HepG2 (cell line): ENCODE data around the gene SNAP47. TPM values are rescaled to one million over a fixed set of nuclear protein-coding genes. Genes with fewer than 3 reads are reported as not detected.
"Not testable (repeated sequence)": the region's sequence is repeated elsewhere in the genome, so short reads cannot be mapped to it uniquely, and the experiment has no call there.

Experiments used
- ATAC-seq: fragments of 200-7000 bp; cut with Tn5 transposase; 3 replicates; pipeline ENCODE4 v1.9.1; 2020; ENCODE audit warnings: mild to moderate bottlenecking, moderate library complexity
- BruUV-seq: library from RNA; stranded (reverse); fragments of 400-500 nt; replicated peaks from 2 replicates; lab custom pipeline; 2021; lab: Mats Ljungman, UMichigan
- CTCF ChIA-PET: fragments of 300-600 bp; formaldehyde crosslinking; extraction: SDS; loops from one replicate; lab custom pipeline; 2021; ENCODE audit warnings: low total read pairs, inconsistent platforms, low intra/inter-chr PET ratio; lab: Yijun Ruan, JAX
- POLR2A ChIA-PET: fragments of 350-600 bp; sonication (Branson Sonifier 250); formaldehyde crosslinking; loops from one replicate; lab custom pipeline; 2020; ENCODE audit warnings: antibody characterized with exemption, inconsistent platforms; lab: Yijun Ruan, JAX
- DNase-seq: peaks from one replicate; pipeline ENCODE4 v3.0.0-alpha.2; 2015; ENCODE audit warnings: low spot score
- FAIRE-seq: peaks from 3 replicates; lab custom pipeline; 2011; peaks lifted over from hg19 to GRCh38; lab: Jason Lieb, UNC
- H2AFZ ChIP-seq: one replicate; pipeline ENCODE4 v1.6.1; 2011; ENCODE audit warnings: low read length, inconsistent platforms
- H3K27ac ChIP-seq: fragments of 300-600 bp; 3 replicates; pipeline ENCODE4 v1.8.0; 2011; ENCODE audit warnings: mixed run types, mild to moderate bottlenecking, mixed read lengths, low read length, inconsistent platforms; ENCODE audit not compliant: insufficient read depth; ENCODE audit errors: extremely low read length
- H3K27me3 ChIP-seq, 2 experiments: fragments of 200-600 bp in 1 of 2; 2 replicates in 1 of 2; 3 replicates in 1 of 2; pipeline versions ENCODE4 v1.6.0 to v1.8.0; 2011; ENCODE audit warnings: low read length in 2 of 2, mild to moderate bottlenecking in 2 of 2, moderate library complexity in 2 of 2, inconsistent platforms in 1 of 2; ENCODE audit not compliant: insufficient read depth in 2 of 2, control insufficient read depth in 1 of 2
- H3K36me3 ChIP-seq, 2 experiments: fragments of 200-600 bp in 1 of 2; replicated peaks in 1 of 2; 2 replicates in 1 of 2; 3 replicates in 1 of 2; pipeline versions ENCODE4 v1.5.1 to v1.8.0; 2011; ENCODE audit warnings: low read length in 2 of 2, inconsistent platforms in 1 of 2; ENCODE audit not compliant: insufficient read depth in 2 of 2, control insufficient read depth in 1 of 2
- H3K4me1 ChIP-seq: 2 replicates; pipeline ENCODE4 v1.5.1; 2012; ENCODE audit warnings: low read length, inconsistent platforms; ENCODE audit not compliant: insufficient read depth
- H3K4me2 ChIP-seq: 2 replicates; pipeline ENCODE4 v1.6.0; 2011; ENCODE audit warnings: low read depth, low read length, inconsistent platforms
- H3K4me3 ChIP-seq, 3 experiments: fragments of 200-600 bp in 1 of 3; sonication (generic), shearing (Covaris generic) in 1 of 3; replicated peaks in 1 of 3; 2 replicates each; pipeline ENCODE4 v1.5.1; 2011 to 2016; ENCODE audit warnings: low read length in 3 of 3, inconsistent platforms in 2 of 3, low read depth in 2 of 3, mild to moderate bottlenecking in 2 of 3, control low read depth in 1 of 3, mixed read lengths in 1 of 3; ENCODE audit not compliant: insufficient read depth in 1 of 3
- H3K79me2 ChIP-seq: one replicate; pipeline ENCODE4 v1.6.1; 2011; ENCODE audit warnings: low read length, inconsistent platforms; ENCODE audit not compliant: insufficient read depth
- H3K9ac ChIP-seq: 2 replicates; pipeline ENCODE4 v1.6.0; 2011; ENCODE audit warnings: mild to moderate bottlenecking, low read depth, low read length, inconsistent platforms; ENCODE audit not compliant: insufficient read depth
- H3K9me3 ChIP-seq: 2 replicates; pipeline ENCODE4 v1.5.1; 2012; ENCODE audit warnings: mild to moderate bottlenecking, low read length
- H4K20me1 ChIP-seq: 2 replicates; pipeline ENCODE4 v1.6.0; 2011; ENCODE audit warnings: inconsistent platforms, mild to moderate bottlenecking, low read length, moderate library complexity; ENCODE audit not compliant: insufficient read depth
- GRHL1 ChIP-seq: sonication (generic); formaldehyde crosslinking; conservative IDR thresholded peaks from 2 replicates; pipeline ENCODE4 v1.8.0; 2022; ENCODE audit warnings: missing genetic modification reagents
- HOXA9 ChIP-seq: sonication (generic); formaldehyde crosslinking; IDR thresholded peaks from 2 replicates; pipeline ENCODE4 v1.8.1; 2022; ENCODE audit warnings: missing genetic modification reagents, mild to moderate bottlenecking, moderate library complexity, borderline replicate concordance
- MAFF ChIP-seq: IDR thresholded peaks from 2 replicates; pipeline ENCODE4 v1.6.1; 2011; ENCODE audit warnings: low read depth, low read length, improper control_type of control experiment
- NFYC ChIP-seq: IDR thresholded peaks from 2 replicates; pipeline ENCODE4 v1.6.1; 2016; ENCODE audit warnings: missing genetic modification reagents, missing compliant biosample characterization
- PAX8 ChIP-seq: sonication (generic); formaldehyde crosslinking; IDR thresholded peaks from 2 replicates; pipeline ENCODE4 v1.8.0; 2022; ENCODE audit warnings: mild to moderate bottlenecking, missing genetic modification reagents, borderline replicate concordance
- REL ChIP-seq: sonication (generic); formaldehyde crosslinking; conservative IDR thresholded peaks from 2 replicates; pipeline ENCODE4 v1.8.0; 2022; ENCODE audit warnings: mild to moderate bottlenecking, missing genetic modification reagents, moderate library complexity
- USF2 ChIP-seq, 2 experiments: sonication (generic) in 1 of 2; formaldehyde crosslinking in 1 of 2; IDR thresholded peaks; 2 replicates each; pipeline versions ENCODE4 v1.5.1 to v1.6.1; 2011 to 2020; ENCODE audit warnings: borderline replicate concordance in 1 of 2, low read depth in 1 of 2, low read length in 1 of 2, mild to moderate bottlenecking in 1 of 2, missing genetic modification reagents in 1 of 2, moderate library complexity in 1 of 2
- ZBTB34 ChIP-seq: sonication (generic); formaldehyde crosslinking; IDR thresholded peaks from 2 replicates; pipeline ENCODE4 v1.8.0; 2022; ENCODE audit warnings: mild to moderate bottlenecking, missing genetic modification reagents
- ZFP62 ChIP-seq: sonication (generic); formaldehyde crosslinking; IDR thresholded peaks from 2 replicates; pipeline ENCODE4 v1.4.0; 2020; ENCODE audit warnings: missing genetic modification reagents
- ZNF652 ChIP-seq: IDR thresholded peaks from 2 replicates; pipeline ENCODE4 v1.6.1; 2016; ENCODE audit warnings: low read depth, borderline replicate concordance
- ZNF83 ChIP-seq: sonication (generic); formaldehyde crosslinking; IDR thresholded peaks from 2 replicates; pipeline ENCODE4 v1.4.0; 2020; ENCODE audit warnings: missing genetic modification reagents, mild to moderate bottlenecking, borderline replicate concordance
- whole genome bisulfite sequencing: methylation state at CpG from one replicate; pipeline ENCODE4 v1.1.6; 2017; ENCODE audit warnings: low lambda C conversion rate; 5-methylcytosine and 5-hydroxymethylcytosine counted together
- in situ Hi-C: cut with HindIII; loops from 2 replicates; pipeline ENCODE4 v1.10.0; 2017; ENCODE audit warnings: low pct_unique_long_range_greater_than_20kb; ENCODE audit not compliant: extremely low pct_ligation_motif_present
- intact Hi-C: fragments of 100-400 bp; cut with micrococcal nuclease; formaldehyde crosslinking; loops from one replicate; pipeline ENCODE4 v1.10.0; 2022; ENCODE audit not compliant: unreplicated experiment
- polyA plus RNA-seq, 8 experiments: library from polyadenylated mRNA; depleted of rRNA in 3 of 8; stranded (reverse) in 7 of 8; unstranded in 1 of 8; fragments of >200 nt; fragmentation: Illumina TruSeq in 4 of 8; extraction: Trizol in 4 of 8; gene quantifications; 2 replicates each; pipeline versions ENCODE4 v1.2.1 to v1.2.3, GENCODE V29; 2011 to 2016; ENCODE audit warnings: low read depth in 4 of 8, missing spikeins in 1 of 8, mixed read lengths in 1 of 8; ENCODE audit not compliant: insufficient read depth in 1 of 8
- total RNA-seq, 5 experiments: library from RNA; depleted of rRNA; stranded (reverse); fragments of >200 nt; fragmentation: Illumina TruSeq; extraction: Trizol; gene quantifications; 2 replicates each; pipeline ENCODE4 v1.2.3, GENCODE V29; 2016; ENCODE audit warnings: low read depth in 1 of 5

SNAP47 gene
- total and polyA plus RNA-seq, 2 of the 13 experiments (the other 11 are each of a cell fraction or from before 2014, with no cell fraction given), result 13.6 to 25.1 TPM

- FAIRE-seq, H3K27ac ChIP-seq, H3K4me1 ChIP-seq, H3K79me2 ChIP-seq, in situ Hi-C loops, H3K4me2 ChIP-seq, H3K9me3 ChIP-seq, H2AFZ ChIP-seq, POLR2A ChIA-PET, BruUV-seq, CTCF ChIA-PET, H4K20me1 ChIP-seq, H3K4me3 ChIP-seq, H3K27me3 ChIP-seq, H3K9ac ChIP-seq, DNase-seq, H3K36me3 ChIP-seq, intact Hi-C loops, ATAC-seq: not testable (repeated sequence)
- 84% methylated on average over 5 of the region's 24 CpGs for WGBS
Measured at GRCh38 chr1:227710474-227710873, 24.8 kb upstream of the SNAP47 start.

GRCh38 chr1:227712648-227713047 lies 22.6 kb upstream of the SNAP47 start:
- Histone ChIP-seq H3K4me1 (no peaks in the 10 kb centered on the region), H3K27ac (no peak overlapping the region), H2AFZ (no peak overlapping the region), H3K4me2 (no peak overlapping the region), H4K20me1 (no peaks in the 10 kb centered on the region), H3K79me2 (no peaks in the 10 kb centered on the region), H3K27me3 (no peaks in the 10 kb centered on the region), H3K4me3 (no peak overlapping the region), H3K36me3 (no peaks in the 10 kb centered on the region), H3K9ac (no peak overlapping the region), H3K9me3 (no peaks in the 10 kb centered on the region)
- no peak for DNase-seq
- intact Hi-C loops, result no loop called here
- FAIRE-seq, result no peak
- BruUV-seq, result no TSS peak
- POLR2A ChIA-PET, result no interaction called here
- ATAC-seq, result no peak
- in situ Hi-C loops, result no loop called here
- CTCF ChIA-PET, result no interaction called here
- TF ChIP-seq ZNF83 (CRISPR knock-in tag) (no peak), USF2 (IDR thresholded peaks at IDR 0.05; ENCODE audit: low read depth, low read length) (no peak), USF2 (CRISPR knock-in tag; IDR thresholded peaks at IDR 0.05; ENCODE audit: borderline replicate concordance) (no peak), MAFF (no peak), ZBTB34 (CRISPR knock-in tag) (no peak), ZFP62 (CRISPR knock-in tag) (no peak), GRHL1 (CRISPR knock-in tag) (no peak), ZNF652 (no peak), NFYC (CRISPR knock-in tag) (no peak), REL (CRISPR knock-in tag) (no peak), HOXA9 (CRISPR knock-in tag) (no peak), PAX8 (CRISPR knock-in tag) (no peak)
